ENCODE results near the gene CALN1.
"Not testable (repeated sequence)": the region's sequence is repeated elsewhere in the genome, so short reads cannot be mapped to it uniquely, and the experiment has no call there.

Gene CALN1

DNA sequence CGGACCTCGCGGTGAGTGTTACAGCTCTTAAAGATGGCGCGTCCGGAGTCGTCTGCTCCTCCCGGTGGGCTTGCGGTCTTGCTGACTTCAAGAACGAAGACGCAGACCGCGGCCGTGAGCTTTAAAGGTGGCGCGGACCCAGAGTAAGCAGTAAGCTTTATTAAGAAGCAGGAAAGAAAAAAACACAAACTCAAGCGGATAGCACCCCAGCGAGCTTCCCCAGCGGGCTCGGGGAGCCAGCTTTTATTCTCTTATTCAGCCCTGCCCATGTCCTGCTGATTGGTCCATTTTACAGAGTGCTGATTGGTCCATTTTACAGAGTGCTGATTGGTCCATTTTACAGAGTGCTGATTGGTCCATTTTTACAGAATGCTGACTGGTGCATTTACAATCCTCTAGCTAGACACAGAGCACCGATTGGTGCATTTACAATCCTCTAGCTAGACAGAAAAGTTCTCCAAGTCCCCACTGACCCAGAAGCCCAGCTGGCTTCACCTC is at the start of gene CALN1:
Gene CALN1, minus strand, starts transcription at position 218 of the 498 bp plus-strand sequence.
- not testable (repeated sequence) for DNase-seq (ENCODE audit: low read depth in 3 of 3)

DNA sequence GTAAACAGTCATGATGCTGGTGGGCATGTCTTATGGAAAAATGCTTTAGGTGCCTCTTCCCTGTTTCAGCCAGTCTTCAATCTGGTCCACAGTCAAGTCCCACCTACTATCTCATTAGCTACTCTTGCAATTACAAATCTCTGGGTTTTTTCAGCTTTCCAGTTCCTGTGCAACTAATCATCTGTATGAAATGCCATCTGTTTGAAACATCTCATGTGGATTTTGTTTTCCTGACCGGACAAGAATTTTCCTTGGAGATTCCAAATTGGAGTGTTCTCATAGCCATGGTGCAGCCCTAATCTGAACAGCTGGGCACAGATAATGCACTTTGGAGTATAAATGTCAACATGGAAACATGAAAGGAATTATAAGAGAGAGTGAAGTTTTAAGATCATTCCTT is 41.3 kb upstream of the CALN1 start:
- no peak for DNase-seq (ENCODE audit: low read depth in 3 of 3)

DNA sequence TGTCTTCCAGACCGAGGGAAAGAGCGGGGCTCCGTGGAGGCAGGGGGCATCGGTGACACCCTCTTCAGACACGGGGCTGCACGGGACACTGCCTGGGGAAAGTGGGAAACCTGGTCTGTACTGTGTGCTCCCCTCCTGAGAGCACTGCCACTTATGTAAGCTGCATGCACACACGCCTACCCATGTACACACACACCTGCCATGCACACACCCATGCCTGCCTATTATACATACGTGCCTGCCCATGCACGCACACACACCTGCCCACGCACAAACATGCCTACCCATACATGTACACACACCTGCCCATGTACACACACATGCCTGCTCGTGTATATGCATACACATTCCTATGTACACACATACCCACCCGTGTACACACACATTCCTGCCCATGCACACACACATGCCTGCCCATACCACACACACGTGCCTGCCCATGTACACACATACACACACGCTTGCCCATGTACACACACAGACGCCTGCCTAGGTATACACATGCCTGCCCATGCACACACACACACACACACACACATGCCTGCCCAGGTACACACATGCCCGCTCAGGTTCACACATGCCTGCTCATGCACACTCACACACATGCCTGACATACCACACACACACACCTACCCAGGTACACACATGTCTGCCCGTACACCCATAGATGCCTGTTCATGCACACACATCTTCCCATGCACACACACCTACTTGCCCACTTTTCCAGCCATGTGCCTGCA is 35.5 kb upstream of the CALN1 start:
- no peak for DNase-seq (ENCODE audit: low read depth in 3 of 3)

DNA sequence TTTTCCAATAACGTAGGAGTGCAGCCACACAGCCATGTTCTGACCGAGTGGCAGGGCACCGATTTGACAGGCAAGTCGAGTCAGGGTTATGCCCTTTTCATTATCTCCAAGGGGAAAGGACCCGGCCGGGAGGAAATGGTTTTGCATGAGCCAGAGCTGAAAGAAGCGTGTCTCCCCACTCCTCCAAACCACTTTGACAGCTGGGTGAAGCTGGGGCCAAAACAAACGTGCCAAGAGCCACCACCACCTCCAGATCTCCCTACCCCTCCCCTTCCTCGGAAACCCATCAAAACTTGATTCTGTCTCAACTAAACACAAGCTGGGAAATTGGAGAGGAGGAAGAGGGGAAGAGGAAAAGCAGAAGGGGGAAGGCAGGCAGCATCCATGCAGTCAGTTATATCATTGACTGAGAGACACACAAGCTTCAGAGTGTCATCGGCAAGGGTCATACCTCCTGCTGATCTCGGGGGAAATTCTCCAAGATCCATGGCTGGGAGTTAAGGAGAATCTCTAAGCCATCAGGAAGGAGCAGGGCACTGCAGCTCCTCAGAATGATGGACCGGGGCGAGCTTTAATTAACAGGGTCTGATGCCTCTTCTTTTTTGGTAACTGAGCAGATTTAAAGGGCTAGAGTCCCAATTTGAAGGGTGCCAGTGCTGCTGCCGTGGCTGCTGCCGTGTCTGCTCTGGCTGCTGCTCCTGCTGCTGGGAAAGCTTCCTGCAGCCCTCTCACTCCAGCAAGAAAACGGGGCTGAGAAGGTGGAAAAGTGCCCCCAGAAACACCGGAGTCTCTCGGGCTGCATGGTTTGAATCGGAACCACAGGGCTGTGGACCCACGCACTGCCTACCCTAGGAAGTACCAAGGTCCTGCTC is 34.7 kb upstream of the CALN1 start:
- no peak for DNase-seq (ENCODE audit: low read depth in 3 of 3)

DNA sequence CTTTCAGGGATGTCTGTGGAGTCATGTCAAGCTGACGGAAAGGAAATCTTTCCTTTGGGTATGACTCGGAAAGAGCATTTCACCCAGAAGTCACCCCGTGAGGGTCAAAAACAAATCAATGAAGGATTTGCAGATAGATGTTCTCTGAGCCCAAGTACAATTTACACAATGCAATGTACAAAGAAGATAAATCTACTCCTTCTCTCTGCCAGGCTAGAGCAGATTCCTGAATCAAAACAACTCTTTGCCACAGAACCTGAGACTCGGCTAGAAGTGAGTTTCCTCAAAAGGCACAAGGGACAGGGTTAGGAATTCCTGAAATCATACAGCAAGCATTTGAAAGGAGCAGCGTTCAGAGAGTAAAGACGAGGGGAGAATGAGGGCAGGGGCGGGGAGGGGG is 34.0 kb upstream of the CALN1 start:
- DNase-seq (ENCODE audit: low read depth in 3 of 3) = no peak

DNA sequence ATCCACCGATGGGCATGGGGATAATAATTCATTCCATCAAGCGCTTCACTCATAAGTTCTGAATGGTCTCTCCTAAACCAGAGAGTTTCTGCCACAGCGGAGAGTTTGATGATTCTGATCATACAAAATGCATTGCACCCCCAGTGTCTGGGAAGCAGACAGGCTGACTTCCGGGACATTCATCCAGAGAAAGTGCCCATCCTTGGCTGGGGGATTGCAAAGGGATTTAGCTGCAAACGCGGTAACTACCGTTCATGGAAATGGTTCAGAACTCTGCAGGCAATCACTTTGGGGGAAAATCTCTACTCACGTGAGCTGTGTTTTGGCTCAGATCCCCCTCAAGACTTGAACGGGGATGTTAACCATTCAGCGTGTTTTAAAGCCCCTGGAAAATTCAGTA is 33.4 kb upstream of the CALN1 start:
- no peak for DNase-seq (ENCODE audit: low read depth in 3 of 3)

DNA sequence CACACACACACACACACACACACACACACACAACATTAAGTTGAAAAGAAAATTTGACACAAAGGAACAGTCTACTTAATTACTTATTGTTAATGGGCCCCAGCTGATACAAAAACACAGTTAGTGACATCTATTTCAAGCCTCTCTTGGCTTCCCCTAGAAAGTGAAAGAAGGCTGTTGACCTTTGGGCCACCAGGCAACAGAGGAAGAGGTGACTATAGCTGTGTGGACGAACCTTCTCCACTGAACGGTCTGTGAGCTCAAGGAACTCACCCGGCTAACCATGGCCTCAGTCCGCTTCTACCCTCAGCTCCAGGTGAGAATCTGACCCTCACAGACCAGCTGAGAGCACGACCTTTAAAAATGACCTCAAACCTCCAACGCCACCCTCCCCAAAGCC is 32.9 kb upstream of the CALN1 start:
- no peak for DNase-seq (ENCODE audit: low read depth in 3 of 3)

DNA sequence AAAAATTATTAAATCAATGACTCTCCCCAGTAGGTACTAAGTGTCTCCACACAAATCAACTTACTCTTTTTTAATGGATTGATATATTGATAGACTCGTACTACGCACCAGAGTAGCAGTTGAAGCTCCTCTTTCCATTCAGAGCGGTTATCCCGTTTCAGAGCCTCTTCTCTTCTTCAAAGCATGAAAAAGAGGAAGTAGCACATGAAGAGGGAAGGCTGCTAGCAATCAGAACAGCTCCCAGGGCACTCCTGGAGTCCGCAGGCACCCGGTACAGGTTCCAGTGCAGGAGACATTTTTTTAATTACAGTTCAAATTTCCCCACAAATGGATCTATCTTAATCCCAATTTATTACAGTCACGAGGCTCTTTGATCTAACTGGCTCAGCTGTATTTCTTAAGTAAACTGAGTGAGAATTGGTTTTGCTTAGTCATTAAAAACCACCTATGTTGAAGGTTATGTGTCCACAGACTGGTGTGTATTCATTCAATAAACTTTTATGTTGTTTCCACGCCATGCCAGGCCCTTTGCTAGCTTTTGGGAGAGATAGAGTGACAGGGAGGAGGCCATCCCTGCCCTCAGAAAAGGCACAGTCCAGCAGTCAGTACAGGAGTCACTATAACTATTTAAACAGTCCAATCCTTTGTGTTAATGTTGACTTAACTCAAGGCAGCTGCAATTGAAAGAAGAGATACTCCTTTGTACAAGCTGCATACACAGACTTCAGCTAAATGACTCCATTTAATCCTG is 32.1 kb upstream of the CALN1 start:
- no peak for DNase-seq (ENCODE audit: low read depth in 3 of 3)

DNA sequence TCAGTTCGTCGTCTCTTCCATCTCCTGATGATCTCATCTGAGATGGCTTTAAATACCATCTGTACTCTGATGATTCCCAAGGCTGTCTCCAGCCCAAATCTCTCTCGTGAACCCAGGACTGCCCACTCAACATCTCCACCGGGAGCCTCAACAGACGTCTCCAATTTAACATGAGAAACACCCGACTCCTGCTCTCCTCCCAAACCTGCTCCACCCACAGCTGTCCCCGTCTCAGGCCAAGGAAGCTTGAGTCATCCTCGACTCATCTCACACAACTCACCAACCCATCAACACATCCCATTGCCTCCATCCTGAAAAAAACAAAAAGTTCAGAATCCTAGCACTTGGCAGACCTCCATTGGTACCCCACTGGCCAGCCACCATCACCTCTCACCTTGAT is 29.7 kb upstream of the CALN1 start:
- DNase-seq (ENCODE audit: low read depth in 3 of 3) = no peak

DNA sequence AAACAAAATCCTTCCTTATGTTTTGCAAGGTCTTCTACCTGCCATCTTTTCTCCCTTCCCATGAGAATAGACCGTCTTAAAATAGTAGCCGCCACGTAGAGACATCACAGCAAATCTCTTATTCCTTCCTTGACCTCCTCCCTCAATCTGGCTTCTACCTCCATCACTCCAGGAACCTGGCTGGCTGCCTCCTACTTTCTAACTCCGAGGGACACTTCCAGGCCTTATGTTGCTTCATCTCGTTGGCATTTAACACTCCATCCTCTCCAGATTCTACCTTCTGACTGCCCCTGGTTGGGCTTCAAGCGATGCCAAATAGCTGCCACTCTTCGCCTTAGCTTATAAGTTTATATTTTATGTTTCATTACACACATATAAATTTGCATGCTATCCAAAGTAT is 26.4 kb upstream of the CALN1 start:
- DNase-seq (ENCODE audit: low read depth in 3 of 3) = no peak

DNA sequence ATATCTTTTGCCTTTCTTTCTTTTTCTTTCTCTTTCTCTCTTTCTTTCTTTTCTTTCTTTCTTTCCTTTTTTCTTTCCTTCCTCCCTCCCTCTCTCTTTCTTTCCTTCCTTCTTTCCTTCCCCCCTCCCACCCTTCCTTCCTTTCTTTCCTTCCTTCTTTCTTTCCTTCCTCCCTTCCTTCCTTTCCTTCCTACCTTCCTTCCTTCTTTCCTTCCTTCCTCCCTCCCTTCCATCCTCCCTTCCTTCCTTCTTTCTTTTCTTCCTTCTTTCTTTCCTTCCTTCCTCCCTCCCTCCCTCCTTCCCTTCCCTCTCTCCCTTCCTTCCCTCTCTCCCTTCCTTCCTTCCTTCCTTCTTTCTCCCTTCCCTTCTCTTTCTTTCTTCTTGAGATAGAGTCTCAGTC is 25.5 kb upstream of the CALN1 start:
- no peak for DNase-seq (ENCODE audit: low read depth in 3 of 3)

DNA sequence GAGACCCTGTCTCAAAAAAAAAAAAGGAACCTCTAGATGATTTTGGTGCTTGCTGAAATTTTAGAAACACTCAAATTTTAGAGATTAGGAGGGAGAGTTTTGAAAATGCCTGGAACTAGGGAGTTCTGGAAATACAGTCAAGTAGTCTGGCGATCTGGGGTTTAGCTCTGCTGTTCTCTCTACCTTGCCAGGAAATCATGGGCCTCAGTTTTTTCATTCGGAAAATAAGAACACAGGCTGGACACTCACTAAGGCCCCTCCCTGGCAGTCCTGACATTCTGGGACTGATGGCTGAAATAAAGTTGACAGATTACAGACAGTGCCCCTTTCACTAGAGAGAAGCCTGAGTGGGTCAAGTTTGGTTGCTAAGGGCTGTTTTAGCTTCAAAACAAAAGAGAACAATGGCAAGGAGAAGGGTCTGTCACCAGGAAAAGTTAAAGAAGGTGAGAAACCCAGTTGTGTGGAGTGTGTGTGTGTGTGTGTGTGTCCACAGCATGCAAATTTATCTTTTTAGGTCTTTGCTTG is 25.0 kb upstream of the CALN1 start:
- no peak for DNase-seq (ENCODE audit: low read depth in 3 of 3)

DNA sequence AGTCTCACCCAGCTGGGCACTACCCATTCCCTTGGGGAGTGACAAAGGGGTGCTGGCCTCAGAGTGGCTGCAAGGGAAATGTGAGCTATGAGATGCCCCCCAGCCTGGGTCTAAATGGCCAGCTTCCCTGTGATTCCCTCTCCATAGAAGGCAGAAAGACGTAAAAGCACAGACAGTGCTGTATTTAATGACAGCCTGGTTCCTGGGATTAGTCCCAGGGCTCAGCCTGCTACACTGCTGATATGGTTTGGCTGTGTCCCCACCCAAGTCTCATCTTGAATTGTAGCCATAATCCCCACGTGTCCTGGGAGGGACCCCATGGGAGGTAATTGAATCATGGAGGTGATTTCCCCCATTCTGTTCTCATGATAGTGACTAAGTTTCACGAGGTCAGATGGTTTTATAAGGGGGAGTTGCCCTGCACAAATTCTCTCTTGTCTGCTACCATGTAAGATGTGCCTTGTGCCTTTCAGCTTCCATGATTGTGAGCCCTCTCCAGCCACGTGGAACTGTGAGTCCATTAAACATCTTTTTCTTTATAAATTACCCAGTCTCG is 23.9 kb upstream of the CALN1 start:
- no peak for DNase-seq (ENCODE audit: low read depth in 3 of 3)

DNA sequence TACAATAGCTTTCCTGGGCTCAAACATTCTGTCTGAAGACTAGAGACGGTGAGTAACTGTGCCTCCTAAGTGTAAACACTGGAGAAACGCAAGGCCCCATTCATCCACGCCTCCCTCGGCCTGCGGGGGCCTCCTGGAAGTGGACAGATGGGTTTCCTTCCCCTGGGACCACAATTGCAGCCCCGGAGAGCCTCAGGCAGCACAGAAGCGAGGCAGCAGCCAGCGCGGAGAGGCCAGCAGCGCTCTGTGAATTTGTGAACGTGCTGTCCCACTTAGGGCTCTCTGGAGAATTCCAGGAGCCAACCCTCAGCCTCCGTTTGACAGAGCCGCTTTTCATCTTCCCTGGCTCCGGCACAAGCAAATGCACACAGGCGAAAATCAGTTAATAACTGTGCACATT is 23.2 kb upstream of the CALN1 start:
- DNase-seq (ENCODE audit: low read depth in 3 of 3) = no peak

DNA sequence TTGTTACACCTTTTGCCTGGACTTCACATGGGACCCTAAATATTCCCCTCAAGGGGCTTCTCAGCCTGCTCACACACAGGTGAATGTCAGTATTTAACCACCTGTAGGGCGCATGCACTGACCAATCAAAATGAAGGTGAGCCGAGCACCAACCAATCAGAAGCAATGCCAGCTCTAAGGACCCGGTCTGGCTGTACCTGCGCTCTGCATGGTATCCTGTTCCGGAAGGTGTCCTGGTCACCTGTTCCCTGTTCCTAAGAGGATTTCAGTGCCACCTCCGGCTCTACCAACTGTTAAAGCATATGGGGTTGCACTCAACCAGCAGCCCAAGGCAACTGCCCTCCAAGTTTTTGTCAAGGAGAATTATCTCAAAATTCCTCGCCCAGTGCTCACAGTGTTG is 18.4 kb upstream of the CALN1 start:
- no peak for DNase-seq (ENCODE audit: low read depth in 3 of 3)

DNA sequence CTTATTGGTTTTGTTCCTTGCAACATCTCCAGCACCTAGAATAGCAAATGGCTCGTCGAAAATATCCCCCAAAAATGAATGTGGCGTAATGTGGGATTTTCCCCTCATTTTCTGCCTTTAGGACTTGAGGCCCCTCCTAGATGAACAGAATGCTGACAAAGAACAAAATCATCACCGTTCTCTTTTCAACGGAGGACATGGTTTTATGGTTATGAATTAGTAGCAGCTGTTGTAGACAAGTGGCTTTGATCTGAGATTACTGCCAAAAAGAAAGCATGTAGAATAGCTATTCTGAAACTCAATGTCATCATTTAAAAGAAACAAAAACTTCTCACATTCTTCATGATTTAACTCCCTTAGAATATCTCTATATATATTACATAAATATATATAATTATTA is 17.2 kb upstream of the CALN1 start:
- DNase-seq (ENCODE audit: low read depth in 3 of 3) = no peak

DNA sequence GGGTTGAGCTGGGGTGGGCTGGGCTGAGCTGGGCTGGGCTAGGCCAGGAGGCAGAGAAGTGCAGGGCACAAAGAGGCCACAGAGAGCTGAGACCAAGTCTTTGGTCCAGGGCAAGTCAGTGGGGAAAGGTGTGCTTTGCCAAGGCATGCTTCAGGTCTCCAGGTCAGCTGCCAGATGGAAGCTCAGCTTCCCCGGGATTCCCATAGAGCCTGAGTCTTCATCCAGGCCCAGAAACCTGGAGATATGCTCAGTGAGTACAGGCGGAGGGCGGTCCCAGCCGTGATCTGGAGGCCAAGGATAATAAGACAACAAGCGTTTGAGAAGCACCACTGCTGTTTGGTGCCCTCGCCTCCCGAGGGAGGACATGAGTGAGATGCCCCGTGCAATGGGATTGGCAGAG is 4.7 kb upstream of the CALN1 start:
- DNase-seq (ENCODE audit: low read depth in 3 of 3) = no peak

DNA sequence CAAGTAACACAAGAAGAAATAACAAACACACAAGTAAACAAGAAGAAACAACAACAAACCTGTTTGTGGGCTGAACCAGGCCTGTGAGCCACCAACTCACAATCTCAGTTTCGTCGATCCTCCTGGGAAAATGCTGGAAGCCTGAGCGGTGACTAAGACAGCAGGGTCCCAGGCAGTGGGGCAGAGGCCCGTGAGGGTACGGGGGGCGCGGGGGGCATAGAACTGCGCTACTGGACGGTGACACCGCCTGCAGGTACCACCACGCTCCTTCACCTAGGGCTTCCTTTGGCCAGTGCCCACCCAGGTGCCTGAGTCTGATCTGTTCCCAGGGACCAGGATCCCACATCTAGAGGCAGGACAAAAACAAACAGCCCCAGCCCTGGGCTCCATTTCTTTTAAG is 3.4 kb upstream of the CALN1 start:
- DNase-seq (ENCODE audit: low read depth in 3 of 3) = no peak

DNA sequence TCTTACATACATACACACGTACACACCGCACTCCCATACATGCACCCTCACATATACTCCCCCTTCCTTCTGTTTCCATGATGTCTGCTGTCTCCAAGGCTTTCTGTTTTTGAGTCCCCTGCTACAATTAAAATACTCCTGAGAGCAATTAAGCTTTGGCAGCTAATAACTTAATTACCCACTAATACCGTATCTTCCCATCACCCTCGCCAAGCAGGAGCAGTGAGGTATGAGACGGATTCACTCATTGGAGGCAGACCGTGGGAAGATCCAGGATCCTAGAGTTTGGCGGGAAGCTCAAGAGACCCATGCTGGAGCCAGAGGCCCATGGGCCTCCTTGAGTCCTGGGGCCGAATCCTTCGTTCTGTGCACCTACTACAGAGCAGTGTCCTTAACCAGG is 1.7 kb upstream of the CALN1 start:
- DNase-seq (ENCODE audit: low read depth in 3 of 3) = no peak

DNA sequence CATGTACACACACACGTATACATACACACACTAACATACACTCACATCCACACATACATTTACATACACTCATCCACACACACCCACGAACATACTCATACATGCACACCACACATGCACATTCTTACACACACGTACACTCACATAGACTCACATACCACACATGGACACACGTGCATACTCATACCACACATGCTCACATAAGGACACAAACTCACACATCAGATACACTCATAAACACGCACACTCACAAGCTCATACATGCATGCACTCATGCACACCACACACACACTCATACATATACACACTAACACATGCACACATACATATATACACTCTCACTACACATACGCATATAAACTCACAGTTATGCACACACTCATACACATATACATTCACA is 1.2 kb upstream of the CALN1 start:
- no peak for DNase-seq (ENCODE audit: low read depth in 3 of 3)

DNA sequence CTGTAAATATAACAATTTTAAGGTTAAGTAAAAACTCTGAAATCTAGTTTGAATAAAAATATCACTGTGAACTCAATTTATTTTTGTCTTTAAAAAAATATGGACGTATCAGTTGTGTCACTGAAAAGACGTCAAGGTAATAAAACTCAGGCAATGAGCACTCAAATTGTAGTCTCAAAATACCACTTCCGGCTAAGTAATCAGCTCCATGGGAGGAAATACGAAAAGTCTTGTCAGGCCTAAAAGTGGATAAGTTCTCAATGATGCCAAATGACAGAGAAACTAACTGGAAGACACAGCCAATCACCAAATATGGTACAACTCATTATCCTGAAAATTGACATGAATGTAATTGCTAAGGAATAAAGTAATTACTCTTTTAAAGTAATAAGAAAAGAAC is 719 bp downstream of the CALN1 start:
- DNase-seq (ENCODE audit: low read depth in 3 of 3) = no peak

DNA sequence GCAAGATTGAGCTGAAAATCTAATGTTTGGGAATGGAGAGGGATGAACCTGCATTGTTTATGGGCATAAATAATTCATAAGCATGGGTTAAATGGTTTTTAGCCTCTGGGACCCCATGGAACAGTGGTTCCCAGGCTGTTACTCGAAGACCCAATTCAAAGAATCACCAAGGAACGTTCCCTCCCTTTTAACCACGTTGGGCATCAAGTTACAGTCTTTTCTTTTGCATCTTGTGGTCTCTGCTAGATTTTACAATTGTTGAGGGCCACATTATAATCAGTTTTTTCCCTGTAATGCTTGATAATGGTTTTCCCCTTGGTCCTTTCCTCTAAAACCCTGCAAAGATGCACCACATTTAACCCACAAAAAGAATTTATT is 2.5 kb downstream of the CALN1 start:
- DNase-seq (ENCODE audit: low read depth in 3 of 3) = no peak
